ENCODE data around the gene TIMMDC1.

The TIMMDC1 gene

GRCh38 chr3:119492810-119493209 lies 5.5 kb upstream of the TIMMDC1 start:
- no peak overlapping the region for H3K4me3 ChIP-seq (ENCODE audit: low read depth, low read length)
- no peak for TF ChIP-seq CTCF (IDR thresholded peaks at IDR 0.05; ENCODE audit: borderline replicate concordance, insufficient read depth, low read depth, low read length)

GRCh38 chr3:119494597-119494996 lies 3.8 kb upstream of the TIMMDC1 start:
- H3K4me3 ChIP-seq (ENCODE audit: low read depth, low read length) = no peak overlapping the region
- TF ChIP-seq CTCF (IDR thresholded peaks at IDR 0.05; ENCODE audit: borderline replicate concordance, insufficient read depth, low read depth, low read length) = no peak

- H3K4me3 ChIP-seq (ENCODE audit: low read depth, low read length) = peak overlapping the region; percentile 99
- TF ChIP-seq CTCF (IDR thresholded peaks at IDR 0.05; ENCODE audit: borderline replicate concordance, insufficient read depth, low read depth, low read length) = no peak
Measured at GRCh38 chr3:119497820-119498185, 544 bp upstream of the TIMMDC1 start.

GRCh38 chr3:119500265-119500664 lies 1.9 kb downstream of the TIMMDC1 start:
- TF ChIP-seq CTCF (IDR thresholded peaks at IDR 0.05; ENCODE audit: borderline replicate concordance, insufficient read depth, low read depth, low read length) = no peak
- no peak overlapping the region for H3K4me3 ChIP-seq (ENCODE audit: low read depth, low read length)

GRCh38 chr3:119500901-119501300 lies 2.6 kb downstream of the TIMMDC1 start:
- H3K4me3 ChIP-seq (ENCODE audit: low read depth, low read length) = no peak overlapping the region
- no peak for TF ChIP-seq CTCF (IDR thresholded peaks at IDR 0.05; ENCODE audit: borderline replicate concordance, insufficient read depth, low read depth, low read length)

- H3K4me3 ChIP-seq (ENCODE audit: low read depth, low read length) = no peak overlapping the region
- no peak for TF ChIP-seq CTCF (IDR thresholded peaks at IDR 0.05; ENCODE audit: borderline replicate concordance, insufficient read depth, low read depth, low read length)
Measured at GRCh38 chr3:119506631-119507030, 8.3 kb downstream of the TIMMDC1 start.

- TF ChIP-seq CTCF (IDR thresholded peaks at IDR 0.05; ENCODE audit: borderline replicate concordance, insufficient read depth, low read depth, low read length) = no peak
- no peak overlapping the region for H3K4me3 ChIP-seq (ENCODE audit: low read depth, low read length)
Measured at GRCh38 chr3:119507404-119507803, 9.1 kb downstream of the TIMMDC1 start.
